ENCODE measurements around the gene TCL1B. TPM values are rescaled to one million over a fixed set of nuclear protein-coding genes. Genes with fewer than 3 reads are reported as not detected.
"Not testable (repeated sequence)": the region's sequence is repeated elsewhere in the genome, so short reads cannot be mapped to it uniquely, and the experiment has no call there.

Gene TCL1B
- total RNA-seq, 1 experiment from 2014 or later, result not detected

DNA sequence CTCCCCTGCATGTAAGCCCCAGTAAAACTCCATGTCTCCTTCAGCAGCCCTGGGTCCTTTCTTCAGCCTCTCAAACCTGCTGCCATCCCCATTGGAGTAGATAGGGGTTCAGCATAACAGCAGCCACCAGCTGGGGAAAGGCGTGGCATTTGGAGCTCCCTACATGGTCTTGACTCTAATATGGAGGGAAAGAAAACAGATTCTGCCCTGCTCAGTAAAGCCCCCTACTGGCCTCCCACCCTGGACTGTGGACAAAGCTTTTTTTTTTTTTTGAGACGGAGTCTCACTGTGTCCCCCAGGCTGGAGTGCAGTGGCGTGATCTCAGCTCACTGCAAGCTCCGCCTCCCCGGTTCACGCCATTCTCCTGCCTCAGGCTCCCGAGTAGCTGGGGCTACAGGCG is 20.7 kb upstream of the TCL1B start:
- BruUV-seq (replicated peaks); CTCF ChIA-PET; H3K27me3 ChIP-seq (ENCODE audit: control insufficient read depth, insufficient read depth, low read length); ATAC-seq; in situ Hi-C loops (cut with HindIII; ENCODE audit: low pct_unique_long_range_greater_than_20kb, low sequenced_read_pairs); H3K9me3 ChIP-seq (ENCODE audit: control insufficient read depth, insufficient read depth, low read depth, low read length); H3K36me3 ChIP-seq (ENCODE audit: control insufficient read depth, insufficient read depth, low read length); intact Hi-C loops (cut with micrococcal nuclease; ENCODE audit: unreplicated experiment); POLR2A ChIA-PET; H3K4me3 ChIP-seq (ENCODE audit: low read depth in 2 of 2, low read length in 2 of 2); DNase-seq (ENCODE audit: low read depth, low spot score); H3K27ac ChIP-seq (ENCODE audit: low read length); H3K4me1 ChIP-seq (ENCODE audit: control insufficient read depth, insufficient read depth, low read length): not testable (repeated sequence)

DNA sequence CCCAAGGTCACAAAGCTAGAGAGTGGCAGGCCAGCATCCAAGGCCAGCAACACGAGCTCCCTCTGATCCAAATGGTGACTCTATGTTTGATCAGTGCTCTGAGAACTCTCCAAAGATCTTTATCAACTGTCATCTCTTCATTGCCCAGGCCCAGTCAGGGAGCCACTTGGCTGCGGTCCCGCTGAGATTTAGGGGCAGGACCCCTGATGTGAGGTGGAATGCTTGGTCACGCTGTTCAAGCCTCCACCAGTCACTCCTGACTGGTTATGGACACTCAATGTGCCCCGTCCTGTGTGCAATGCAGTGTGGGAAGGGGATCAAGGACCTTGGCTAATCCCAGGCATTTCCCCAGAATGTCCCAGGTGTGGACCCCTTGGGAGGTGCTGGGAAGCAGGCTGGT is 19.8 kb upstream of the TCL1B start:
- ATAC-seq, result no peak
- Histone ChIP-seq H3K9me3 (ENCODE audit: control insufficient read depth, insufficient read depth, low read depth, low read length) (no peaks in the 10 kb centered on the region), H3K4me3 (ENCODE audit: low read depth in 2 of 2, low read length in 2 of 2) (no peak overlapping the region), H3K27me3 (ENCODE audit: control insufficient read depth, insufficient read depth, low read length) (no peaks in the 10 kb centered on the region; the same call in 1 of the 2 replicates), H3K27ac (ENCODE audit: low read length) (no peak overlapping the region), H3K36me3 (ENCODE audit: control insufficient read depth, insufficient read depth, low read length) (no peaks in the 10 kb centered on the region), H3K4me1 (ENCODE audit: control insufficient read depth, insufficient read depth, low read length) (no peaks in the 10 kb centered on the region)
- TF ChIP-seq REST (IDR thresholded peaks at IDR 0.05; ENCODE audit: insufficient read depth in 1 of 2, low read depth in 2 of 2, low read length in 1 of 2), result no peak
- TF ChIP-seq POLR2AphosphoS5 (IDR thresholded peaks at IDR 0.05; ENCODE audit: low read depth, low read length), result no peak
- TF ChIP-seq SIN3A (IDR thresholded peaks at IDR 0.05; ENCODE audit: borderline replicate concordance, insufficient read depth, low read depth, low read length), result no peak
- no peak for TF ChIP-seq CTCF (IDR thresholded peaks at IDR 0.05)
- no peak for TF ChIP-seq TCF7L2 (IDR thresholded peaks at IDR 0.05; ENCODE audit: low read depth, low read length)
- DNase-seq (ENCODE audit: low read depth, low spot score), result no peak
- intact Hi-C loops (cut with micrococcal nuclease; ENCODE audit: unreplicated experiment) (no loop called here), in situ Hi-C loops (cut with HindIII; ENCODE audit: low pct_unique_long_range_greater_than_20kb, low sequenced_read_pairs) (no loop called here)
- BruUV-seq (replicated peaks), result no TSS peak
- ChIA-PET CTCF (no interaction called here), POLR2A (no interaction called here)

DNA sequence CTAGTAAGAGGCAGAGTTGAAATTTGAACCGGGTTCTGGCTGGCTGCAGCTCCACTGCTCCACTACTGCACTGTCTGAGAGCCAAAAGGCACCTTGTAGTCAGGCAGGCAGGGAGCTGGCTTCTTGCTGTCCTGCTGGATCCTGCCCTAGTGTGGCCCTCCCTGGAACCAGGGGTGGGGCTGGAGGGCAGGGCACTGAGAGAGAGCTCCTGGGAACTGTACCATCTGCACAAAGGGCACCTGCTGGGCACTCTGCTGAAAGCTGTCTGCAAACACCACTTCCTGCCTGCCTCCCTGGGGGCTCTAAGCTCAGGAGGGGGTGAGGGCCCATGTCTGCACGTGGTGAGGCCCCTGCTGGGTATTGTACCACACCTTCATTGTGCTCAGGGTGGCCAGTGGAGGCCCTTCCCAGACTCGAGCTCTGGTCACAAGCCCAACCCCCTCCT is 19.0 kb upstream of the TCL1B start:
- no peak overlapping the region for H3K27ac ChIP-seq (ENCODE audit: low read length)
- intact Hi-C loops (cut with micrococcal nuclease; ENCODE audit: unreplicated experiment), result no loop called here
- in situ Hi-C loops (cut with HindIII; ENCODE audit: low pct_unique_long_range_greater_than_20kb, low sequenced_read_pairs), result no loop called here
- H3K4me3 ChIP-seq (ENCODE audit: low read depth in 2 of 2, low read length in 2 of 2), result no peak overlapping the region
- DNase-seq (ENCODE audit: low read depth, low spot score), result no peak
- H3K27me3 ChIP-seq (ENCODE audit: control insufficient read depth, insufficient read depth, low read length), result no peaks in the 10 kb centered on the region; the same call in 1 of the 2 replicates
- H3K36me3 ChIP-seq (ENCODE audit: control insufficient read depth, insufficient read depth, low read length), result no peaks in the 10 kb centered on the region
- no peak for ATAC-seq
- no peaks in the 10 kb centered on the region for H3K4me1 ChIP-seq (ENCODE audit: control insufficient read depth, insufficient read depth, low read length)
- TF ChIP-seq SIN3A (IDR thresholded peaks at IDR 0.05; ENCODE audit: borderline replicate concordance, insufficient read depth, low read depth, low read length) (no peak), POLR2AphosphoS5 (IDR thresholded peaks at IDR 0.05; ENCODE audit: low read depth, low read length) (no peak), REST (IDR thresholded peaks at IDR 0.05; ENCODE audit: insufficient read depth in 1 of 2, low read depth in 2 of 2, low read length in 1 of 2) (no peak), TCF7L2 (IDR thresholded peaks at IDR 0.05; ENCODE audit: low read depth, low read length) (no peak), CTCF (IDR thresholded peaks at IDR 0.05) (no peak)
- POLR2A ChIA-PET, result no interaction called here
- CTCF ChIA-PET, result no interaction called here
- no peaks in the 10 kb centered on the region for H3K9me3 ChIP-seq (ENCODE audit: control insufficient read depth, insufficient read depth, low read depth, low read length)
- BruUV-seq (replicated peaks), result no TSS peak

All from Panc1 (cell line).